ENCODE data around the gene SNX8. TPM values are rescaled to one million over a fixed set of nuclear protein-coding genes. Genes with fewer than 3 reads are reported as not detected.

SNX8 gene
- total RNA-seq, 3 donors from 2014 or later, result 8.8 to 32.3 (median 20.3) TPM

GRCh38 chr7:2287745-2288144, 26.5 kb downstream of the SNX8 start:
- H3K36me3 ChIP-seq, result no peaks in the 10 kb centered on the region
- DNase-seq (ENCODE audit: low spot score in 2 of 2), result no peak
- intact Hi-C loops (cut with DNase I; ENCODE audit: low total_unique reads), result no loop called here

GRCh38 chr7:2283074-2283473, 31.2 kb downstream of the SNX8 start:
- Histone ChIP-seq H3K9me3 (no peaks in the 10 kb centered on the region), H3K27me3 (no peaks in the 10 kb centered on the region), H3K4me3 (no peak overlapping the region), H3K36me3 (no peaks in the 10 kb centered on the region), H3K27ac (no peak overlapping the region), H3K4me1 (no peaks in the 10 kb centered on the region)
- no peak for DNase-seq (ENCODE audit: low spot score in 2 of 2)
- TF ChIP-seq POLR2AphosphoS5 (IDR thresholded peaks at IDR 0.05) (no peak), CTCF (IDR thresholded peaks at IDR 0.05) (no peak), POLR2A (IDR thresholded peaks at IDR 0.05) (no peak)
- intact Hi-C loops (cut with DNase I; ENCODE audit: low total_unique reads), result loop anchor here (5.0 kb wide), 1 partner anchor 1844 kb away; no protein-coding TSS in a partner anchor

More at GRCh38 chr7:2287745-2288144, 26.5 kb downstream of the SNX8 start:
- no peaks in the 10 kb centered on the region for H3K27me3 ChIP-seq
- no peak overlapping the region for H3K27ac ChIP-seq
- no peaks in the 10 kb centered on the region for H3K4me1 ChIP-seq
- H3K9me3 ChIP-seq, result no peaks in the 10 kb centered on the region
- TF ChIP-seq POLR2AphosphoS5 (IDR thresholded peaks at IDR 0.05) (no peak), POLR2A (IDR thresholded peaks at IDR 0.05) (no peak), CTCF (IDR thresholded peaks at IDR 0.05) (no peak)
- H3K4me3 ChIP-seq, result no peak overlapping the region

- Histone ChIP-seq H3K27me3 (no peaks in the 10 kb centered on the region), H3K4me1 (no peaks in the 10 kb centered on the region), H3K36me3 (no peaks in the 10 kb centered on the region), H3K4me3 (no peak overlapping the region), H3K9me3 (no peaks in the 10 kb centered on the region), H3K27ac (peak overlapping the region in 1 of 2 donors; percentile 79)
- intact Hi-C loops (cut with DNase I; ENCODE audit: low total_unique reads), result loop anchor here (5.0 kb wide), 1 partner anchor 1845 kb away; no protein-coding TSS in a partner anchor
- TF ChIP-seq POLR2AphosphoS5 (IDR thresholded peaks at IDR 0.05) (no peak), CTCF (IDR thresholded peaks at IDR 0.05) (no peak), POLR2A (IDR thresholded peaks at IDR 0.05) (no peak)
- no peak for DNase-seq (ENCODE audit: low spot score in 2 of 2)
Observed at GRCh38 chr7:2282185-2282751, 32.0 kb downstream of the SNX8 start.

- intact Hi-C loops (cut with DNase I; ENCODE audit: low total_unique reads), result loop anchor here (5.0 kb wide), 1 partner anchor 1846 kb away; no protein-coding TSS in a partner anchor
- TF ChIP-seq CTCF (IDR thresholded peaks at IDR 0.05), result no peak
- TF ChIP-seq POLR2AphosphoS5 (IDR thresholded peaks at IDR 0.05), result no peak
- no peak for TF ChIP-seq POLR2A (IDR thresholded peaks at IDR 0.05)
- DNase-seq (ENCODE audit: low spot score in 2 of 2), result no peak
Observed at GRCh38 chr7:2281541-2281940, 32.7 kb downstream of the SNX8 start.

GRCh38 chr7:2280424-2280823, 33.8 kb downstream of the SNX8 start:
- Histone ChIP-seq H3K4me1 (no peaks in the 10 kb centered on the region), H3K27ac (no peak overlapping the region), H3K4me3 (no peak overlapping the region), H3K9me3 (no peaks in the 10 kb centered on the region), H3K36me3 (no peaks in the 10 kb centered on the region), H3K27me3 (no peaks in the 10 kb centered on the region)
- no peak for TF ChIP-seq CTCF (IDR thresholded peaks at IDR 0.05)
- no peak for TF ChIP-seq POLR2AphosphoS5 (IDR thresholded peaks at IDR 0.05)
- no peak for TF ChIP-seq POLR2A (IDR thresholded peaks at IDR 0.05)
- no peak for DNase-seq (ENCODE audit: low spot score in 2 of 2)
- intact Hi-C loops (cut with DNase I; ENCODE audit: low total_unique reads), result loop anchor here (5.0 kb wide), 1 partner anchor 1847 kb away; no protein-coding TSS in a partner anchor

More at GRCh38 chr7:2281541-2281940, 32.7 kb downstream of the SNX8 start:
- no peaks in the 10 kb centered on the region for H3K9me3 ChIP-seq
- H3K36me3 ChIP-seq, result no peaks in the 10 kb centered on the region
- no peaks in the 10 kb centered on the region for H3K4me1 ChIP-seq
- no peaks in the 10 kb centered on the region for H3K27me3 ChIP-seq
- peak overlapping the region in 1 of 2 donors; percentile 79 for H3K27ac ChIP-seq
- H3K4me3 ChIP-seq, result no peak overlapping the region
